Measurements from ENCODE around the gene FBXO7.
A peak's percentile ranks its signal among the peaks of the same experiment; 100 is the strongest.
"Not testable (repeated sequence)": the region's sequence is repeated elsewhere in the genome, so short reads cannot be mapped to it uniquely, and the experiment has no call there.

FBXO7 gene

GRCh38 chr22:32475468-32476010, 928 bp downstream of the FBXO7 start:
- Histone ChIP-seq H3K27me3 (no peaks in the 10 kb centered on the region), H3K9me3 (no peaks in the 10 kb centered on the region), H3K36me3 (no peaks in the 10 kb centered on the region), H3K4me1 (peaks cover 3% of the 10 kb centered on the region; the same call in 1 of the 2 replicates), H3K4me3 (ENCODE audit: low read depth, low read length) (peak overlapping the region; percentile 76)
- peak; percentile 16 for DNase-seq
- no peak for TF ChIP-seq CTCF (IDR thresholded peaks at IDR 0.05; ENCODE audit: low read depth, low read length)

GRCh38 chr22:32476281-32477195, 1.9 kb downstream of the FBXO7 start:
- Histone ChIP-seq H3K9me3 (no peaks in the 10 kb centered on the region), H3K4me3 (ENCODE audit: low read depth, low read length) (peak overlapping the region; percentile 76), H3K27me3 (no peaks in the 10 kb centered on the region), H3K4me1 (peaks cover 3% of the 10 kb centered on the region; the same call in 1 of the 2 replicates), H3K36me3 (no peaks in the 10 kb centered on the region)
- DNase-seq: no peak
- TF ChIP-seq CTCF (IDR thresholded peaks at IDR 0.05; ENCODE audit: low read depth, low read length): no peak

GRCh38 chr22:32477596-32477995, 3.0 kb downstream of the FBXO7 start:
- peaks cover 3% of the 10 kb centered on the region; the same call in 1 of the 2 replicates for H3K4me1 ChIP-seq
- H3K27me3 ChIP-seq: no peaks in the 10 kb centered on the region
- H3K36me3 ChIP-seq: no peaks in the 10 kb centered on the region
- DNase-seq: no peak
- no peaks in the 10 kb centered on the region for H3K9me3 ChIP-seq
- no peak for TF ChIP-seq CTCF (IDR thresholded peaks at IDR 0.05; ENCODE audit: low read depth, low read length)
- H3K4me3 ChIP-seq (ENCODE audit: low read depth, low read length): no peak overlapping the region

GRCh38 chr22:32478552-32478951, 3.9 kb downstream of the FBXO7 start:
- DNase-seq; H3K4me3 ChIP-seq (ENCODE audit: low read depth, low read length); H3K27me3 ChIP-seq; H3K36me3 ChIP-seq; H3K4me1 ChIP-seq; H3K9me3 ChIP-seq: not testable (repeated sequence)

- no peaks in the 10 kb centered on the region for H3K9me3 ChIP-seq
- H3K27me3 ChIP-seq: no peaks in the 10 kb centered on the region
- TF ChIP-seq CTCF (IDR thresholded peaks at IDR 0.05; ENCODE audit: low read depth, low read length): no peak
- no peak for DNase-seq
- H3K4me3 ChIP-seq (ENCODE audit: low read depth, low read length): no peak overlapping the region
- peaks cover 3% of the 10 kb centered on the region; the same call in 1 of the 2 replicates for H3K4me1 ChIP-seq
- peaks cover 7% of the 10 kb centered on the region for H3K36me3 ChIP-seq
Observed at GRCh38 chr22:32478994-32479393, 4.4 kb downstream of the FBXO7 start.

GRCh38 chr22:32480238-32480637, 5.6 kb downstream of the FBXO7 start:
- Histone ChIP-seq H3K4me1 (peaks cover 3% of the 10 kb centered on the region; the same call in 1 of the 2 replicates), H3K4me3 (ENCODE audit: low read depth, low read length) (no peak overlapping the region), H3K27me3 (no peaks in the 10 kb centered on the region), H3K9me3 (no peaks in the 10 kb centered on the region), H3K36me3 (peaks cover 19% of the 10 kb centered on the region)
- no peak for DNase-seq
- TF ChIP-seq CTCF (IDR thresholded peaks at IDR 0.05; ENCODE audit: low read depth, low read length): no peak

Data from BE2C (cell line).